Keratinocyte (primary cell): ENCODE measurements around the gene CRADD. TPM values are rescaled to one million over a fixed set of nuclear protein-coding genes. Genes with fewer than 3 reads are reported as not detected.

Experiments
- DNase-seq: peaks from one replicate; pipeline ENCODE4 v3.0.0-alpha.2; 2011; ENCODE audit warnings: low read depth, missing footprints, low spot score
- FAIRE-seq: peaks from 2 replicates; lab custom pipeline; 2011; peaks lifted over from hg19 to GRCh38; lab: Jason Lieb, UNC
- H2AFZ ChIP-seq: 2 replicates; pipeline ENCODE4 v1.6.0; 2012; ENCODE audit warnings: low read length, control low read depth, inconsistent platforms; ENCODE audit not compliant: control insufficient read depth
- H3K27ac ChIP-seq: 2 replicates; pipeline ENCODE4 v1.5.1; 2011; ENCODE audit warnings: low read length; ENCODE audit not compliant: control insufficient read depth, insufficient read depth
- H3K27me3 ChIP-seq: 3 replicates; pipeline ENCODE4 v1.6.0; 2011; ENCODE audit warnings: low read length; ENCODE audit not compliant: control insufficient read depth, insufficient read depth; ENCODE audit errors: extremely low read depth
- H3K36me3 ChIP-seq, 2 experiments: 2 replicates in 1 of 2; 3 replicates in 1 of 2; pipeline ENCODE4 v1.5.1; 2011; ENCODE audit warnings: low read length in 2 of 2, mild to moderate bottlenecking in 1 of 2; ENCODE audit not compliant: control insufficient read depth in 2 of 2, insufficient read depth in 2 of 2; ENCODE audit errors: extremely low read depth in 1 of 2
- H3K4me1 ChIP-seq: 3 replicates; pipeline ENCODE4 v1.5.1; 2011; ENCODE audit warnings: low read length; ENCODE audit not compliant: control insufficient read depth, insufficient read depth; ENCODE audit errors: extremely low read depth
- H3K4me2 ChIP-seq: 3 replicates; pipeline ENCODE4 v1.6.0; 2011; ENCODE audit warnings: low read depth, low read length; ENCODE audit not compliant: control insufficient read depth, insufficient read depth; ENCODE audit errors: extremely low read depth
- H3K4me3 ChIP-seq, 3 experiments: fragments of 200-600 bp in 1 of 3; sonication (generic) in 1 of 3; 2 replicates in 2 of 3; 3 replicates in 1 of 3; pipeline ENCODE4 v1.5.1; 2011 to 2016; ENCODE audit warnings: low read length in 3 of 3, mild to moderate bottlenecking in 3 of 3, control low read depth in 2 of 3, inconsistent platforms in 1 of 3, low read depth in 1 of 3, mixed read lengths in 1 of 3, mixed run types in 1 of 3, moderate library complexity in 1 of 3; ENCODE audit not compliant: control insufficient read depth in 2 of 3, insufficient read depth in 2 of 3; ENCODE audit errors: extremely low read depth in 1 of 3
- H3K79me2 ChIP-seq: 2 replicates; pipeline ENCODE4 v1.6.0; 2012; ENCODE audit warnings: low read length; ENCODE audit not compliant: control insufficient read depth, insufficient read depth
- H3K9ac ChIP-seq: 3 replicates; pipeline ENCODE4 v1.6.0; 2011; ENCODE audit warnings: low read length; ENCODE audit not compliant: control insufficient read depth, insufficient read depth; ENCODE audit errors: extremely low read depth
- H3K9me1 ChIP-seq: 3 replicates; pipeline ENCODE4 v1.6.0; 2011; ENCODE audit warnings: low read length; ENCODE audit not compliant: control insufficient read depth, insufficient read depth; ENCODE audit errors: extremely low read depth
- H3K9me3 ChIP-seq: 2 replicates; pipeline ENCODE4 v1.5.1; 2012; ENCODE audit warnings: low read depth, low read length; ENCODE audit not compliant: control insufficient read depth
- H4K20me1 ChIP-seq: 3 replicates; pipeline ENCODE4 v1.6.0; 2011; ENCODE audit warnings: low read length; ENCODE audit not compliant: control insufficient read depth, insufficient read depth; ENCODE audit errors: extremely low read depth
- EZH2 ChIP-seq: IDR thresholded peaks from one replicate; pipeline ENCODE4 v1.6.1; 2012; ENCODE audit warnings: inconsistent platforms, mild to moderate bottlenecking, low read length, moderate library complexity
- dilution Hi-C: fragments of 300-500 bp; cut with MboI; formaldehyde crosslinking; loops from one replicate; pipeline ENCODE4 v1.7.0; 2020; ENCODE audit warnings: low sequenced_read_pairs; ENCODE audit not compliant: extremely low pct_ligation_motif_present
- polyA plus RNA-seq, 5 experiments: library from polyadenylated mRNA; depleted of rRNA in 3 of 5; stranded (reverse) in 3 of 5; stranded (forward) in 1 of 5; unstranded in 1 of 5; fragments of >200 nt; gene quantifications; 1 replicate in 1 of 5; 2 replicates in 3 of 5; 3 replicates in 1 of 5; pipeline versions ENCODE4 v1.2.1 to v1.2.3, GENCODE V29; 2011 to 2012; ENCODE audit warnings: missing spikeins in 2 of 5, low read depth in 1 of 5, low replicate concordance in 1 of 5
- TF ChIP-seq, protein P1 (sequence below), 3 experiments: IDR thresholded peaks in 1 of 3; conservative IDR thresholded peaks in 1 of 3; optimal IDR thresholded peaks in 1 of 3; 2 replicates in 2 of 3; 3 replicates in 1 of 3; pipeline versions ENCODE3 to v1.5.1; 2011; ENCODE audit warnings: low read length in 3 of 3, mild to moderate bottlenecking in 3 of 3, moderate library complexity in 2 of 3, control low read depth in 1 of 3, inconsistent platforms in 1 of 3; ENCODE audit not compliant: insufficient read depth in 2 of 3; ENCODE audit errors: extremely low read depth in 1 of 3

Gene CRADD
- polyA plus RNA-seq, 1 donor (not counting 4 experiments of a cell fraction or from before 2014, with no cell fraction given): 11.2 TPM

DNA sequence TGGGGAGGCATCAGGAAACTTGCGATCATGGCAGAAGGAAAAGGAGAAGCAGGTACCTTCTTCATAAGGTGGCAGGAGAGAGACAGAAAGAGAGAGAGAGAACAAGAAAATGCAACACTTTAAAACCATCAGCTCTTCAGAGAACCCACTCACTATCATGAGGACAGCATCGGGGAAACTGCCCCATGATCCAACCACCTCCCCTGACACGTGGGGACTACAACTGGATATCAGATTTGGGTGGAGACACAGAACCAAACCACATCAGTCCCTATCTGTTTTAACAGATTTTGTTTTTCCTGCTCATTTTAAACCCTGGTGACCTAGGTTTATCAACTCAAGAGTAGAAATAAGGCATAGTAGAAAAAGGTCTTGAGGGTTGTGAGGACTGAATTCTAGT, 261.1 kb downstream of the CRADD start:
- no peak for TF ChIP-seq EZH2
- TF ChIP-seq, protein P1, sequence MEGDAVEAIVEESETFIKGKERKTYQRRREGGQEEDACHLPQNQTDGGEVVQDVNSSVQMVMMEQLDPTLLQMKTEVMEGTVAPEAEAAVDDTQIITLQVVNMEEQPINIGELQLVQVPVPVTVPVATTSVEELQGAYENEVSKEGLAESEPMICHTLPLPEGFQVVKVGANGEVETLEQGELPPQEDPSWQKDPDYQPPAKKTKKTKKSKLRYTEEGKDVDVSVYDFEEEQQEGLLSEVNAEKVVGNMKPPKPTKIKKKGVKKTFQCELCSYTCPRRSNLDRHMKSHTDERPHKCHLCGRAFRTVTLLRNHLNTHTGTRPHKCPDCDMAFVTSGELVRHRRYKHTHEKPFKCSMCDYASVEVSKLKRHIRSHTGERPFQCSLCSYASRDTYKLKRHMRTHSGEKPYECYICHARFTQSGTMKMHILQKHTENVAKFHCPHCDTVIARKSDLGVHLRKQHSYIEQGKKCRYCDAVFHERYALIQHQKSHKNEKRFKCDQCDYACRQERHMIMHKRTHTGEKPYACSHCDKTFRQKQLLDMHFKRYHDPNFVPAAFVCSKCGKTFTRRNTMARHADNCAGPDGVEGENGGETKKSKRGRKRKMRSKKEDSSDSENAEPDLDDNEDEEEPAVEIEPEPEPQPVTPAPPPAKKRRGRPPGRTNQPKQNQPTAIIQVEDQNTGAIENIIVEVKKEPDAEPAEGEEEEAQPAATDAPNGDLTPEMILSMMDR (optimal IDR thresholded peaks at IDR 0.05 in 1 of 3, IDR thresholded peaks at IDR 0.05 in 1 of 3, conservative IDR thresholded peaks at IDR 0.05 in 1 of 3; ENCODE audit: extremely low read depth in 1 of 3, insufficient read depth in 2 of 3, low read length in 3 of 3): no peak
- no peak overlapping the region for H3K4me3 ChIP-seq
- H3K4me1 ChIP-seq: no peaks in the 10 kb centered on the region
- H2AFZ ChIP-seq: no peak overlapping the region
- no peak for DNase-seq
- no peaks in the 10 kb centered on the region for H4K20me1 ChIP-seq
- H3K4me2 ChIP-seq: no peak overlapping the region
- FAIRE-seq: no peak
- peaks cover 4% of the 10 kb centered on the region for H3K9me3 ChIP-seq
- dilution Hi-C loops: no loop called here
- H3K79me2 ChIP-seq: no peaks in the 10 kb centered on the region
- no peak overlapping the region for H3K27ac ChIP-seq
- H3K36me3 ChIP-seq: no peaks in the 10 kb centered on the region
- H3K27me3 ChIP-seq: no peaks in the 10 kb centered on the region
- no peak overlapping the region for H3K9ac ChIP-seq
- no peaks in the 10 kb centered on the region for H3K9me1 ChIP-seq

DNA sequence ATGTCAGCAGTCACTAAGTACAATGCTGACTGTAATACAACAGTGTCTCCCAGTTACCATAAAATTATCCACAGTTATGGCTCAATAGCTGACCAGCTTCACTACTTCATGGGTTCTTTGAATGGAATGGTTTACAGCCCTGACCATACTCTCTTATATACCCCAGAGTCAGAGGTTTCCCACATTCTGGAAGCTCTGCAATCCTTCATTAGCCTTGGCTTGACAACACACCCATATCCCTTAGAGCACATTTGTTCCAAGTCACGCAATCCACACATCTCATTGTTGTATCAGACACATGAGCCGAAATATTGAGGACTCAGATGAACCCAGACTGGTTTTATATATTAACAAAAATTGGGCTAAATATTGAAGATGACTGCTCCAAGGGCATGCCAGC, 261.8 kb downstream of the CRADD start:
- no peaks in the 10 kb centered on the region for H3K9me1 ChIP-seq
- H3K9ac ChIP-seq: no peak overlapping the region
- no peak for TF ChIP-seq EZH2
- TF ChIP-seq, protein P1 (optimal IDR thresholded peaks at IDR 0.05 in 1 of 3, IDR thresholded peaks at IDR 0.05 in 1 of 3, conservative IDR thresholded peaks at IDR 0.05 in 1 of 3; ENCODE audit: extremely low read depth in 1 of 3, insufficient read depth in 2 of 3, low read length in 3 of 3): no peak
- FAIRE-seq (no peak), DNase-seq (no peak)
- H3K4me1 ChIP-seq: no peaks in the 10 kb centered on the region
- no peak overlapping the region for H2AFZ ChIP-seq
- H3K9me3 ChIP-seq: peaks cover 4% of the 10 kb centered on the region
- no peaks in the 10 kb centered on the region for H3K79me2 ChIP-seq
- H3K27me3 ChIP-seq: no peaks in the 10 kb centered on the region
- no peaks in the 10 kb centered on the region for H4K20me1 ChIP-seq
- dilution Hi-C loops: no loop called here
- no peaks in the 10 kb centered on the region for H3K36me3 ChIP-seq
- H3K4me2 ChIP-seq: no peak overlapping the region
- H3K4me3 ChIP-seq: no peak overlapping the region
- H3K27ac ChIP-seq: no peak overlapping the region
